IMR-90 (cell line): ENCODE results near the gene C5orf58. TPM values are rescaled to one million over a fixed set of nuclear protein-coding genes. Genes with fewer than 3 reads are reported as not detected.

ENCODE experiments used
- ATAC-seq: fragments of 200-7000 bp; cut with Tn5 transposase; 2 replicates; pipeline ENCODE4 v1.9.1; 2020; ENCODE audit warnings: low read depth, mild to moderate bottlenecking, moderate library complexity
- BruUV-seq: library from RNA; stranded (reverse); fragments of 400-500 nt; replicated peaks from 2 replicates; lab custom pipeline; 2021; lab: Mats Ljungman, UMichigan
- CTCF ChIA-PET: fragments of 300-600 bp; formaldehyde crosslinking; extraction: SDS; loops from one replicate; lab custom pipeline; 2021; ENCODE audit warnings: antibody characterized with exemption; lab: Yijun Ruan, JAX
- POLR2A ChIA-PET: fragments of 300-600 bp; sonication (Branson Sonifier 250); formaldehyde crosslinking; loops from one replicate; lab custom pipeline; 2022; ENCODE audit warnings: antibody characterized with exemption; ENCODE audit not compliant: unreplicated experiment; lab: Charles Lee
- DNase-seq: peaks from one replicate; pipeline ENCODE4 v3.0.0; 2013
- H2AFZ ChIP-seq: replicated peaks from 2 replicates; pipeline ENCODE3; 2013; ENCODE audit warnings: low read length, mild to moderate bottlenecking; ENCODE audit not compliant: poor library complexity
- H2AK5ac ChIP-seq: 2 replicates; pipeline ENCODE4 v1.6.1; 2013; ENCODE audit warnings: low read depth, low read length, inconsistent platforms
- H2AK9ac ChIP-seq: replicated peaks from 2 replicates; pipeline ENCODE3; 2013; ENCODE audit warnings: mild to moderate bottlenecking, low read depth, low read length, moderate library complexity; ENCODE audit not compliant: poor library complexity
- H2BK120ac ChIP-seq: 2 replicates; pipeline ENCODE4 v1.6.1; 2013; ENCODE audit warnings: low read depth, low read length, inconsistent platforms
- H2BK15ac ChIP-seq: 3 replicates; pipeline ENCODE4 v1.6.1; 2013; ENCODE audit warnings: low read depth, low read length, inconsistent platforms
- H2BK20ac ChIP-seq: 2 replicates; pipeline ENCODE4 v1.6.1; 2013; ENCODE audit warnings: low read depth, mild to moderate bottlenecking, inconsistent platforms, low read length, moderate library complexity
- H2BK5ac ChIP-seq: 2 replicates; pipeline ENCODE4 v1.6.1; 2013; ENCODE audit warnings: mild to moderate bottlenecking, low read depth, low read length, inconsistent platforms; ENCODE audit not compliant: poor library complexity, severe bottlenecking
- H3K14ac ChIP-seq: replicated peaks from 2 replicates; pipeline ENCODE4 v1.6.1; 2013; ENCODE audit warnings: low read depth, low read length, inconsistent platforms
- H3K18ac ChIP-seq: 2 replicates; pipeline ENCODE4 v1.6.1; 2013; ENCODE audit warnings: low read depth, low read length, control low read depth
- H3K23ac ChIP-seq: 2 replicates; pipeline ENCODE4 v1.6.1; 2013; ENCODE audit warnings: low read depth, low read length, inconsistent platforms
- H3K27ac ChIP-seq: 2 replicates; pipeline ENCODE4 v1.5.1; 2013; ENCODE audit warnings: mild to moderate bottlenecking, control low read depth, low read length; ENCODE audit not compliant: insufficient read depth
- H3K27me3 ChIP-seq: 2 replicates; pipeline ENCODE4 v1.6.1; 2013; ENCODE audit warnings: low read length; ENCODE audit not compliant: control insufficient read depth, insufficient read depth
- H3K36me3 ChIP-seq: 2 replicates; pipeline ENCODE4 v1.6.1; 2013; ENCODE audit warnings: low read length, mixed read lengths; ENCODE audit not compliant: control insufficient read depth, insufficient read depth
- H3K4ac ChIP-seq: 2 replicates; pipeline ENCODE4 v1.6.1; 2013; ENCODE audit warnings: low read depth, low read length, inconsistent platforms
- H3K4me1 ChIP-seq: 2 replicates; pipeline ENCODE4 v1.6.1; 2013; ENCODE audit warnings: low read length, mixed read lengths; ENCODE audit not compliant: control insufficient read depth, insufficient read depth
- H3K4me2 ChIP-seq: 2 replicates; pipeline ENCODE4 v1.6.1; 2013; ENCODE audit warnings: low read depth, mild to moderate bottlenecking, control low read depth, low read length, moderate library complexity
- H3K4me3 ChIP-seq: 2 replicates; pipeline ENCODE4 v1.5.1; 2013; ENCODE audit warnings: low read depth, mild to moderate bottlenecking, control low read depth, low read length, moderate library complexity; ENCODE audit not compliant: insufficient read depth
- H3K56ac ChIP-seq: 2 replicates; pipeline ENCODE4 v1.6.1; 2013; ENCODE audit warnings: low read length, inconsistent platforms; ENCODE audit not compliant: insufficient read depth; ENCODE audit errors: extremely low read depth
- H3K79me1 ChIP-seq, 2 experiments: 2 replicates each; pipeline ENCODE4 v1.6.1; 2013; ENCODE audit warnings: low read length in 2 of 2, inconsistent platforms in 1 of 2, low read depth in 1 of 2
- H3K9ac ChIP-seq: 2 replicates; pipeline ENCODE4 v1.6.1; 2013; ENCODE audit warnings: low read depth, low read length, control low read depth
- H3K9me1 ChIP-seq: 2 replicates; pipeline ENCODE4 v1.6.1; 2013; ENCODE audit warnings: low read length, inconsistent platforms; ENCODE audit not compliant: insufficient read depth
- H3K9me3 ChIP-seq: 2 replicates; pipeline ENCODE4 v1.6.1; 2013; ENCODE audit warnings: low read length; ENCODE audit not compliant: control insufficient read depth, insufficient read depth
- H4K20me1 ChIP-seq: 2 replicates; pipeline ENCODE4 v1.6.1; 2013; ENCODE audit warnings: low read length, inconsistent platforms; ENCODE audit not compliant: insufficient read depth
- H4K5ac ChIP-seq: 2 replicates; pipeline ENCODE4 v1.6.1; 2013; ENCODE audit warnings: mild to moderate bottlenecking, low read depth, low read length, control low read depth
- H4K8ac ChIP-seq, 2 experiments: 2 replicates each; pipeline ENCODE4 v1.6.1; 2013; ENCODE audit warnings: low read depth in 2 of 2, low read length in 2 of 2, control low read depth in 1 of 2, inconsistent platforms in 1 of 2
- H4K91ac ChIP-seq: 2 replicates; pipeline ENCODE4 v1.6.1; 2013; ENCODE audit warnings: low read depth, low read length, inconsistent platforms; ENCODE audit not compliant: insufficient read depth
- BHLHE40 ChIP-seq: fragments of 150-350 bp; IDR thresholded peaks from 2 replicates; pipeline ENCODE4 v1.6.1; 2016; ENCODE audit warnings: mild to moderate bottlenecking, low read depth, low read length
- CEBPB ChIP-seq: IDR thresholded peaks from 2 replicates; pipeline ENCODE4 v1.6.1; 2012; ENCODE audit warnings: low read depth, low read length, improper control_type of control experiment
- CHD1 ChIP-seq: IDR thresholded peaks from 2 replicates; pipeline ENCODE4 v1.6.1; 2012; ENCODE audit warnings: low read depth, low read length, improper control_type of control experiment
- FOS ChIP-seq: fragments of 150-350 bp; IDR thresholded peaks from 2 replicates; pipeline ENCODE4 v1.6.1; 2016; ENCODE audit warnings: low read depth, low read length
- MAFK ChIP-seq: IDR thresholded peaks from 2 replicates; pipeline ENCODE4 v1.6.1; 2012; ENCODE audit warnings: low read depth, low read length, improper control_type of control experiment
- MAZ ChIP-seq: IDR thresholded peaks from 2 replicates; pipeline ENCODE4 v1.6.1; 2012; ENCODE audit warnings: low read depth, mild to moderate bottlenecking, low read length, improper control_type of control experiment, moderate library complexity, borderline replicate concordance
- MXI1 ChIP-seq: IDR thresholded peaks from 2 replicates; pipeline ENCODE4 v1.6.1; 2012; ENCODE audit warnings: low read depth, mild to moderate bottlenecking, low read length, moderate library complexity, borderline replicate concordance
- NFE2L2 ChIP-seq: fragments of 150-350 bp; IDR thresholded peaks from 2 replicates; pipeline ENCODE4 v1.6.1; 2016; ENCODE audit warnings: low read depth, mild to moderate bottlenecking, low read length
- POLR2A ChIP-seq: IDR thresholded peaks from 2 replicates; pipeline ENCODE4 v1.6.1; 2012; ENCODE audit warnings: mild to moderate bottlenecking, low read depth, low read length
- RAD21 ChIP-seq: IDR thresholded peaks from 2 replicates; pipeline ENCODE4 v1.6.1; 2012; ENCODE audit warnings: low read length, improper control_type of control experiment
- RCOR1 ChIP-seq: IDR thresholded peaks from 2 replicates; pipeline ENCODE4 v1.6.1; 2012; ENCODE audit warnings: mild to moderate bottlenecking, low read length, improper control_type of control experiment; ENCODE audit not compliant: insufficient replicate concordance
- RFX5 ChIP-seq: IDR thresholded peaks from 2 replicates; pipeline ENCODE4 v1.8.0; 2012; ENCODE audit warnings: low read depth, mild to moderate bottlenecking, low read length, moderate library complexity
- SMC3 ChIP-seq: fragments of 150-350 bp; IDR thresholded peaks from 2 replicates; pipeline ENCODE4 v1.6.1; 2016; ENCODE audit warnings: low read depth, mild to moderate bottlenecking, antibody characterized with exemption, low read length, moderate library complexity
- WGBS, 2 experiments: methylation state at CpG; one replicate each; pipeline versions ENCODE4 v1.1.5 to v1.1.7; 2013; ENCODE audit warnings: missing lambda C conversion rate in 2 of 2; ENCODE audit not compliant: insufficient read length in 1 of 2; ENCODE audit errors: extremely low coverage in 2 of 2; 5-methylcytosine and 5-hydroxymethylcytosine counted together
- dilution Hi-C: fragments of 300-500 bp; cut with HindIII; formaldehyde crosslinking; loops from one replicate; pipeline ENCODE4 v1.14.3; 2018; ENCODE audit warnings: low sequenced_read_pairs; ENCODE audit not compliant: unreplicated experiment
- in situ Hi-C: fragments of 300-500 bp; cut with MboI; formaldehyde crosslinking; loops from 3 replicates; pipeline ENCODE4 v1.14.3; 2019; ENCODE audit warnings: low sequenced_read_pairs, inconsistent platforms, mixed read lengths
- intact Hi-C: fragments of 100-400 bp; cut with micrococcal nuclease; formaldehyde crosslinking; loops from 2 replicates; pipeline ENCODE4 v1.10.0; 2022
- polyA plus RNA-seq, 3 experiments: library from polyadenylated mRNA; depleted of rRNA; stranded (reverse); fragments of >200 nt; gene quantifications; 2 replicates each; pipeline ENCODE4 v1.2.3, GENCODE V29; 2012; ENCODE audit warnings: low replicate concordance in 1 of 3
- total RNA-seq: library from RNA; depleted of rRNA; stranded (reverse); fragments of >200 nt; gene quantifications from 2 replicates; pipeline ENCODE4 v1.2.3, GENCODE V29; 2012
- TF ChIP-seq, protein P1 (sequence below): fragments of 150-350 bp; IDR thresholded peaks from 2 replicates; pipeline ENCODE4 v1.6.1; 2016; ENCODE audit warnings: low read depth, mild to moderate bottlenecking, low read length, moderate library complexity, borderline replicate concordance
- TF ChIP-seq, protein P2 (sequence below): fragments of 150-350 bp; IDR thresholded peaks from 2 replicates; pipeline ENCODE4 v1.6.1; 2017; ENCODE audit warnings: mild to moderate bottlenecking, antibody characterized with exemption, low read length, low read depth
- TF ChIP-seq, protein P3 (sequence below): conservative IDR thresholded peaks from 2 replicates; pipeline ENCODE4 v1.5.1; 2012; ENCODE audit warnings: mild to moderate bottlenecking, low read depth, low read length, improper control_type of control experiment

The C5orf58 gene
- total and polyA plus RNA-seq, 2 of the 4 experiments (the other 2 are of a cell fraction), result not detected

DNA sequence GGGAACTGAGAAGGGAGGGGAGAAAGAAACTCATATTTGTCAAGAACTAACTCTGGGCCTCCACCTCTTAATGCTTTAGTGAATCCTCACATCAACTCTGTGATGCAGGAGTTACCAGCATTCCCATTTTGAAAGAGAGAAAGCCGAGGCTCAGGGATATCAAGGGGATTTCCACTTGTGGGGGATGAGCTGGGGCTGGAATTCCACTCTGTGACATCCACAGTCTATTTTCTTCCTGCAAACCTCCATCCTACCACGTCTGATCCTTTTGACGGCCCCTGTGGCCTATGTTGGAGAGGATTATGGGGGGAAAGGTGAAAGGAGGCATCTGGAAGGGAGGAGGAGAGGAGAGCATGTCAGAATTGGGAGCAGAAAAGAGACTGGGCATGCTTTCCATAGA lies 55.8 kb downstream of the C5orf58 start:
- Histone ChIP-seq H2BK120ac (no peak overlapping the region), H3K9me1 (no peaks in the 10 kb centered on the region), H3K56ac (no peak overlapping the region), H3K23ac (no peak overlapping the region), H3K4me3 (no peak overlapping the region), H3K4ac (no peak overlapping the region), H3K9me3 (no peaks in the 10 kb centered on the region), H4K20me1 (no peaks in the 10 kb centered on the region), H2BK15ac (no peak overlapping the region), H3K4me2 (no peak overlapping the region), H2BK20ac (no peak overlapping the region), H3K79me1 (no peaks in the 10 kb centered on the region), H2AK5ac (no peak overlapping the region), H2BK5ac (no peak overlapping the region), H3K4me1 (no peaks in the 10 kb centered on the region), H2AFZ (no peak overlapping the region), H3K36me3 (no peaks in the 10 kb centered on the region), H3K14ac (no peak overlapping the region), H4K8ac (no peak overlapping the region), H3K27ac (no peak overlapping the region), H2AK9ac (no peak overlapping the region), H4K5ac (no peak overlapping the region), H3K9ac (no peak overlapping the region), H3K18ac (no peak overlapping the region), H3K27me3 (no peaks in the 10 kb centered on the region), H4K91ac (no peak overlapping the region)
- in situ Hi-C loops (no loop called here), intact Hi-C loops (no loop called here), dilution Hi-C loops (no loop called here)
- TF ChIP-seq FOS, result no peak
- no peak for TF ChIP-seq BHLHE40
- TF ChIP-seq RCOR1, result no peak
- TF ChIP-seq, protein P1, sequence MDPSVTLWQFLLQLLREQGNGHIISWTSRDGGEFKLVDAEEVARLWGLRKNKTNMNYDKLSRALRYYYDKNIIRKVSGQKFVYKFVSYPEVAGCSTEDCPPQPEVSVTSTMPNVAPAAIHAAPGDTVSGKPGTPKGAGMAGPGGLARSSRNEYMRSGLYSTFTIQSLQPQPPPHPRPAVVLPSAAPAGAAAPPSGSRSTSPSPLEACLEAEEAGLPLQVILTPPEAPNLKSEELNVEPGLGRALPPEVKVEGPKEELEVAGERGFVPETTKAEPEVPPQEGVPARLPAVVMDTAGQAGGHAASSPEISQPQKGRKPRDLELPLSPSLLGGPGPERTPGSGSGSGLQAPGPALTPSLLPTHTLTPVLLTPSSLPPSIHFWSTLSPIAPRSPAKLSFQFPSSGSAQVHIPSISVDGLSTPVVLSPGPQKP, result no peak
- TF ChIP-seq, protein P2, sequence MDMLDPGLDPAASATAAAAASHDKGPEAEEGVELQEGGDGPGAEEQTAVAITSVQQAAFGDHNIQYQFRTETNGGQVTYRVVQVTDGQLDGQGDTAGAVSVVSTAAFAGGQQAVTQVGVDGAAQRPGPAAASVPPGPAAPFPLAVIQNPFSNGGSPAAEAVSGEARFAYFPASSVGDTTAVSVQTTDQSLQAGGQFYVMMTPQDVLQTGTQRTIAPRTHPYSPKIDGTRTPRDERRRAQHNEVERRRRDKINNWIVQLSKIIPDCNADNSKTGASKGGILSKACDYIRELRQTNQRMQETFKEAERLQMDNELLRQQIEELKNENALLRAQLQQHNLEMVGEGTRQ, result no peak
- TF ChIP-seq NFE2L2, result no peak
- TF ChIP-seq SMC3, result no peak
- no peak for TF ChIP-seq CEBPB
- TF ChIP-seq POLR2A, result no peak
- TF ChIP-seq, protein P3, sequence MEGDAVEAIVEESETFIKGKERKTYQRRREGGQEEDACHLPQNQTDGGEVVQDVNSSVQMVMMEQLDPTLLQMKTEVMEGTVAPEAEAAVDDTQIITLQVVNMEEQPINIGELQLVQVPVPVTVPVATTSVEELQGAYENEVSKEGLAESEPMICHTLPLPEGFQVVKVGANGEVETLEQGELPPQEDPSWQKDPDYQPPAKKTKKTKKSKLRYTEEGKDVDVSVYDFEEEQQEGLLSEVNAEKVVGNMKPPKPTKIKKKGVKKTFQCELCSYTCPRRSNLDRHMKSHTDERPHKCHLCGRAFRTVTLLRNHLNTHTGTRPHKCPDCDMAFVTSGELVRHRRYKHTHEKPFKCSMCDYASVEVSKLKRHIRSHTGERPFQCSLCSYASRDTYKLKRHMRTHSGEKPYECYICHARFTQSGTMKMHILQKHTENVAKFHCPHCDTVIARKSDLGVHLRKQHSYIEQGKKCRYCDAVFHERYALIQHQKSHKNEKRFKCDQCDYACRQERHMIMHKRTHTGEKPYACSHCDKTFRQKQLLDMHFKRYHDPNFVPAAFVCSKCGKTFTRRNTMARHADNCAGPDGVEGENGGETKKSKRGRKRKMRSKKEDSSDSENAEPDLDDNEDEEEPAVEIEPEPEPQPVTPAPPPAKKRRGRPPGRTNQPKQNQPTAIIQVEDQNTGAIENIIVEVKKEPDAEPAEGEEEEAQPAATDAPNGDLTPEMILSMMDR, result no peak
- TF ChIP-seq MAZ, result no peak
- TF ChIP-seq RAD21, result no peak
- no peak for TF ChIP-seq MXI1
- TF ChIP-seq RFX5, result no peak
- TF ChIP-seq CHD1, result no peak
- no peak for TF ChIP-seq MAFK
- POLR2A ChIA-PET, result no interaction called here
- no TSS peak for BruUV-seq
- CTCF ChIA-PET, result no interaction called here
- no peak for DNase-seq
- WGBS, 2 experiments, result no CpG with 5 or more reads among the region's 3 CpGs
- ATAC-seq, result no peak
